Measurements from ENCODE around the gene JUP.

The JUP gene

DNA sequence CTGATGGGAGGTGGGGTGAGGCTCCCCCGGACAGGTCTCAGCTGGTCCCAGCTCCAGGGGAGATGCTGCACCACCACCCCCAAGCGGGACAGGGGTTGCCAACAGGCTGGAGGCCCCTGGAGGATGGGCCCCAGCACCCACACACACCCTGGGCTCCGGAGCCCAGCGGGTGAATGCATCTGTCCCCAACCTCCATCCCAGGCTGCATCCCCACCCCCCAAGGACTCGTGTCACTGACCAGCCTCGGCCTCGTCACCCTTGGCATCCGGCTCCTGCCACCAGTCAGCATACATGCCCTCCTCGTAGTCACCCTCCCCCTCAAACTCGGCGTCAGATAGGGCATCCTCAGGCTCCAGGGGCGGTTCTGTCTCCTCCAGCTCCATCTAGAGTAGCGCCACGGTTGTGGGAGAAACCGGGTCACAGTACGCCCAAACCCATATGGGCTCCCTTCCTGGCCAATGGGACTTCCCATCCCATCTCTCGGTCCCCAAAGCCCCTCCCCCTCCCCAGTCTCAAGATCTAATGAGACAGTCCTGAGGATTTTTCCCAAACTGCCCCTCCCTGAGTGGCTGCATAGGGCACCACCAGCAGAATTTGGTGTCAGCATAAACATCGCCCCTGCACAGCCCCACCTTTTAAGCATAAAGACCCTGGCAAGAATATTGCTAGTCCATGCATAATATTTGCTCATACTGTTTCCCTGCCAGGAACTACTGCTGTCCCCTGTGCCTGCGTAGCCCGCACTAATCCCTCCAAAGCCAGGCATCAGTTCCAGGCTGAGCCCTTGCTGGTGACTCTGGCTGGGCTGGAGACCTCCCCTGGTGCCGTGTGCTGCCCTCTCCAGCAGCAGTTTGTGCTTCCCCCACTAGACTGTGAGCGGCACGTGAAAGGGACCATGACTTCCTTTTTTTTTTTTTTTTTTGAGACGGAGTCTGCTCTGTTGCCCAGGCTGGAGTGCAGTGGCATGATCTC lies 16.8 kb upstream of the JUP start:
- H3K36me3 ChIP-seq (ENCODE audit: low read length), result no peaks in the 10 kb centered on the region
- no peak overlapping the region for H3K4me3 ChIP-seq (ENCODE audit: insufficient read depth, low read length, poor library complexity, severe bottlenecking)
- peak overlapping the region; percentile 22 for H3K4me2 ChIP-seq (ENCODE audit: low read depth, low read length, poor library complexity, severe bottlenecking)
- H3K9me3 ChIP-seq (ENCODE audit: insufficient read depth, low read length), result no peaks in the 10 kb centered on the region
- H3K79me2 ChIP-seq (ENCODE audit: insufficient read depth, low read length), result no peaks in the 10 kb centered on the region
- H3K27ac ChIP-seq (ENCODE audit: low read depth, low read length), result no peak overlapping the region
- no peaks in the 10 kb centered on the region for H3K27me3 ChIP-seq (ENCODE audit: low read length)
- H4K20me1 ChIP-seq (ENCODE audit: low read depth, low read length), result no peaks in the 10 kb centered on the region
- no peak overlapping the region for H2AFZ ChIP-seq (ENCODE audit: low read depth, low read length, severe bottlenecking)
- TF ChIP-seq, protein P1, sequence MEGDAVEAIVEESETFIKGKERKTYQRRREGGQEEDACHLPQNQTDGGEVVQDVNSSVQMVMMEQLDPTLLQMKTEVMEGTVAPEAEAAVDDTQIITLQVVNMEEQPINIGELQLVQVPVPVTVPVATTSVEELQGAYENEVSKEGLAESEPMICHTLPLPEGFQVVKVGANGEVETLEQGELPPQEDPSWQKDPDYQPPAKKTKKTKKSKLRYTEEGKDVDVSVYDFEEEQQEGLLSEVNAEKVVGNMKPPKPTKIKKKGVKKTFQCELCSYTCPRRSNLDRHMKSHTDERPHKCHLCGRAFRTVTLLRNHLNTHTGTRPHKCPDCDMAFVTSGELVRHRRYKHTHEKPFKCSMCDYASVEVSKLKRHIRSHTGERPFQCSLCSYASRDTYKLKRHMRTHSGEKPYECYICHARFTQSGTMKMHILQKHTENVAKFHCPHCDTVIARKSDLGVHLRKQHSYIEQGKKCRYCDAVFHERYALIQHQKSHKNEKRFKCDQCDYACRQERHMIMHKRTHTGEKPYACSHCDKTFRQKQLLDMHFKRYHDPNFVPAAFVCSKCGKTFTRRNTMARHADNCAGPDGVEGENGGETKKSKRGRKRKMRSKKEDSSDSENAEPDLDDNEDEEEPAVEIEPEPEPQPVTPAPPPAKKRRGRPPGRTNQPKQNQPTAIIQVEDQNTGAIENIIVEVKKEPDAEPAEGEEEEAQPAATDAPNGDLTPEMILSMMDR (IDR thresholded peaks at IDR 0.05; ENCODE audit: insufficient read depth, low read length, poor library complexity, severe bottlenecking), result no peak
- H3K9ac ChIP-seq (ENCODE audit: low read length), result no peak overlapping the region; the same call in 1 of the 2 replicates
- H3K9me2 ChIP-seq (replicated peaks; ENCODE audit: insufficient read depth, low read length), result no peaks in the 10 kb centered on the region
- no peaks in the 10 kb centered on the region for H3F3A ChIP-seq (ENCODE audit: insufficient read depth)

DNA sequence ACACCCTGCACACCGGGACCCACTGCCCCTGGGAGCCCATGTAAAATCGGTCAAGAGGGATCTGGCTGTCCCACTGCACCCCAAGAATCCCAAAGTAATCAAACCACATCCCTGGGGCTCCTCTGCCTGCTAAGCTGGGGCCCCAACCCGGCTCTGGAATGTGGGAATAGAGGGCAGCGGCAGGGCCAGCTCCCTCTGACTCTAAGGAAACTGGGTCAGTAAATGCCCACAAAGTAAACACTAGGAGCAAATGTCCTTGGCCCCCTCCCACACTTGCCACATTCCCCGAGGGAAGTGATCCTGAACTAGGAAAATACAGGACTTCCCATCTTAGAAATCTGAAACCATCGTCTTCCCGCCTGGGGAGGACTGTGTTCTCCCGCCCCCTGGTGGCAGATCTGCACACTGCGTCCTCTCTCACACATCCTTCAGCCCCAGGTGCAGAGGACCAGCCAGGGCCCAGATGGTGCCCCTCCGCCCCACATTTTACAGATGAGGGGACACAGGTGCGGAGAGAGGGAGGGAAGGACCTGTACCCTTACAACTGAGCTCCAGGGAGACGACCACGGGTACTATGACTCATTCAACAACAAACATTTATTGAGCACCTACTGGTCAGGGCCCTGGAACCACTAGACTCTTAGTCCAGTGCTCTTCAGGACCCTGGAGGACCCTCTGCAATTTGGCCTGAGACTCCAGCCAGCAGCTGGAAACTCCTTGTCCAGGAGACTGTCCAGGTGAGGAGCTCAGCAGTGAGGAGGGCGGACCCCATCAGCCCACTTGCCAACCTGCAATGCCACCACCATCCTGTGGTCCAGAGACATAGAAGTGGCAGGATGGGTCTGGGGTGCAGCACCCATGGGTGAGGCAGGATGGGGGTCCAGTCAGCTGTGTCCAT lies 15.1 kb upstream of the JUP start:
- H2AFZ ChIP-seq (ENCODE audit: low read depth, low read length, severe bottlenecking), result no peak overlapping the region
- no peaks in the 10 kb centered on the region for H3F3A ChIP-seq (ENCODE audit: insufficient read depth)
- no peak overlapping the region for H3K4me3 ChIP-seq (ENCODE audit: insufficient read depth, low read length, poor library complexity, severe bottlenecking)
- no peaks in the 10 kb centered on the region for H3K9me2 ChIP-seq (replicated peaks; ENCODE audit: insufficient read depth, low read length)
- no peak for TF ChIP-seq EZH2phosphoT487 (conservative IDR thresholded peaks at IDR 0.05; ENCODE audit: low read length)
- TF ChIP-seq, protein P1 (IDR thresholded peaks at IDR 0.05; ENCODE audit: insufficient read depth, low read length, poor library complexity, severe bottlenecking), result peak; percentile 94
- no peak overlapping the region for H3K4me2 ChIP-seq (ENCODE audit: low read depth, low read length, poor library complexity, severe bottlenecking)
- H3K27me3 ChIP-seq (ENCODE audit: low read length), result no peaks in the 10 kb centered on the region
- H3K9ac ChIP-seq (ENCODE audit: low read length), result no peak overlapping the region
- H3K79me2 ChIP-seq (ENCODE audit: insufficient read depth, low read length), result no peaks in the 10 kb centered on the region
- no peak overlapping the region for H3K27ac ChIP-seq (ENCODE audit: low read depth, low read length)
- H3K36me3 ChIP-seq (ENCODE audit: low read length), result no peaks in the 10 kb centered on the region
- H4K20me1 ChIP-seq (ENCODE audit: low read depth, low read length), result no peaks in the 10 kb centered on the region
- H3K9me3 ChIP-seq (ENCODE audit: insufficient read depth, low read length), result no peaks in the 10 kb centered on the region

DNA sequence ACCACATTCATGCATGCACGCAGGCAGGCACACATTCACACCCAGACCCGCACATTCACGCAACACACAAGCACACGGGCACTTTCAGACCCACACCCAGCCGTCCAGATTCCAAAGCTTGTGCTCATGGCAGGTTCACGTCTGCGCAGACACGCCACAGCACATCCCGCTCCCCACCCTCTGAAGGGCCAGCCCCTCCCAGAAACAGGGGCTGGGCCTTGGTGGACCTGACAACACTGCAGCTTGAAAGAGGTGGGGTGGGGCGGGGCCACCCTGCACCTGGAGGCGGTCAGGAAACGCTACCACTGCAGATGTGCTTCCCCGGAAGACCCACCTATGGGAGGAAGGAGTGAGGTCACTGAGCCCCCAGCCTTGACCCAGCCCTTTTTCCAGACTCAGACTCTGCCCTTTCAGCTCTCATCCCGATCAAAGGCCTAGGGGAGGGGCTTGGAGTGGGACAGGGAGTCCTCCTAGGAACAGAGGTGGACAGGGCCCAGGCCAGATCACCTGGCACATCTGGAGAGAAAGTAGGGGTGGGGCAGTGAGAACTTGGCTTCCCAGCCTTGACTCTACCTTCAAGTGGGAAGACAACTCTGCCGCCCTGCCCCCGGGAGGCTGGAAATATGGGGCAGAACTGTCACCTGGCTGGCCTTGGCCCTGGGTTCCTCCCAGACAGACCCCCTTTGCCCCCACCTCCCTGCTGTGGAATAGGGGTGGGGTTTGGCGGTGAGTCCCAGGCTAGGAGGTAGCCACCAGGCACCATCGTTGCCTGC lies 14.3 kb upstream of the JUP start:
- Histone ChIP-seq H3K4me3 (ENCODE audit: insufficient read depth, low read length, poor library complexity, severe bottlenecking) (no peak overlapping the region), H3K27ac (ENCODE audit: low read depth, low read length) (no peak overlapping the region), H3K9me2 (replicated peaks; ENCODE audit: insufficient read depth, low read length) (no peaks in the 10 kb centered on the region), H4K20me1 (ENCODE audit: low read depth, low read length) (no peaks in the 10 kb centered on the region), H3F3A (ENCODE audit: insufficient read depth) (no peaks in the 10 kb centered on the region), H2AFZ (ENCODE audit: low read depth, low read length, severe bottlenecking) (no peak overlapping the region), H3K9ac (ENCODE audit: low read length) (no peak overlapping the region), H3K79me2 (ENCODE audit: insufficient read depth, low read length) (no peaks in the 10 kb centered on the region), H3K9me3 (ENCODE audit: insufficient read depth, low read length) (no peaks in the 10 kb centered on the region), H3K36me3 (ENCODE audit: low read length) (no peaks in the 10 kb centered on the region), H3K27me3 (ENCODE audit: low read length) (no peaks in the 10 kb centered on the region), H3K4me2 (ENCODE audit: low read depth, low read length, poor library complexity, severe bottlenecking) (no peak overlapping the region)
- TF ChIP-seq, protein P1 (IDR thresholded peaks at IDR 0.05; ENCODE audit: insufficient read depth, low read length, poor library complexity, severe bottlenecking), result no peak
- TF ChIP-seq EZH2phosphoT487 (conservative IDR thresholded peaks at IDR 0.05; ENCODE audit: low read length), result no peak

Measured in SU-DHL-6 (cell line).